Psoas muscle (tissue), 8 donors: ENCODE measurements around the gene STK40. TPM values are rescaled to one million over a fixed set of nuclear protein-coding genes. Genes with fewer than 3 reads are reported as not detected.

Experiments
- ATAC-seq, 4 donors: fragments of 200-7000 bp; cut with Tn5 transposase; one replicate each; pipeline ENCODE4 v1.9.1; 2020; ENCODE audit warnings: moderate library complexity in 3 of 4, mild to moderate bottlenecking in 2 of 4
- DNase-seq, 2 donors: peaks; one replicate each; pipeline ENCODE4 v3.0.0-alpha.2; 2020
- H3K27ac ChIP-seq: fragments of 200-600 bp; one replicate; pipeline ENCODE4 v1.8.0; 2022
- H3K27me3 ChIP-seq, 3 donors: fragments of 200-600 bp in 1 of 3; one replicate each; pipeline versions ENCODE4 v1.6.1 to v1.8.0; 2013 to 2022; ENCODE audit warnings: low read length in 2 of 3, mild to moderate bottlenecking in 2 of 3, moderate library complexity in 1 of 3; ENCODE audit not compliant: insufficient read depth in 3 of 3
- H3K36me3 ChIP-seq, 2 donors: fragments of 200-600 bp in 1 of 2; one replicate each; pipeline versions ENCODE4 v1.6.1 to v1.8.0; 2013 to 2022; ENCODE audit warnings: low read depth in 1 of 2, mild to moderate bottlenecking in 1 of 2, moderate library complexity in 1 of 2; ENCODE audit not compliant: insufficient read depth in 1 of 2
- H3K4me1 ChIP-seq: fragments of 200-600 bp; one replicate; pipeline ENCODE4 v1.8.0; 2022
- H3K4me3 ChIP-seq: fragments of 200-600 bp; one replicate; pipeline ENCODE4 v1.8.0; 2022; ENCODE audit warnings: mild to moderate bottlenecking
- H3K9me3 ChIP-seq: fragments of 200-600 bp; one replicate; pipeline ENCODE4 v1.8.0; 2022
- WGBS, 3 donors: extraction: QIAGEN DNeasy Blood & Tissue Kit; methylation state at CpG; one replicate each; pipeline versions ENCODE4 v1.1.6 to v1.1.7; 2013; 5-methylcytosine and 5-hydroxymethylcytosine counted together
- intact Hi-C, 2 donors: fragments of 100-400 bp; cut with DNase I; formaldehyde crosslinking; loops; one replicate each; pipeline versions ENCODE4 v1.11.0 to v1.14.2; 2022
- polyA plus RNA-seq, 3 donors: library from polyadenylated mRNA; stranded (reverse); fragments of 200-250 nt; gene quantifications; one replicate each; pipeline ENCODE4 v1.2.3, GENCODE V29; 2013
- total RNA-seq, 4 donors: library from RNA; stranded (reverse); fragmentation: NEBNext Ultra II Directional in 2 of 4; extraction: Animal tissue kit (Norgen Biotek cat#: 25700) in 2 of 4; gene quantifications; one replicate each; pipeline versions ENCODE4 v1.2.1 to v1.2.4, GENCODE V29; 2021 to 2023
- TF ChIP-seq, protein P1 (sequence below): fragments of 200-600 bp; IDR thresholded peaks from one replicate; pipeline ENCODE4 v1.8.0; 2022; ENCODE audit warnings: antibody characterized with exemption
- donor health status: healthy with polysubstance abuse.
- donor health status: DM: no; HTN: no; CAD: no; lungs with moderate emphysema.
- donor health status: Bipolar disorder and iron deficiency.
- donor health status: healthy.
- donor health status: DM: yes; HTN: yes; CAD: no.
- donor health status: DM: no; HTN: no; CAD: no.
- donor health status: DM: no; HTN: no; CAD: no.
- donor health status: DM: yes; HTN: yes; CAD: no.

STK40 gene
- total and polyA plus RNA-seq, 7 donors, result 84.4 to 312 (median 162) TPM

DNA sequence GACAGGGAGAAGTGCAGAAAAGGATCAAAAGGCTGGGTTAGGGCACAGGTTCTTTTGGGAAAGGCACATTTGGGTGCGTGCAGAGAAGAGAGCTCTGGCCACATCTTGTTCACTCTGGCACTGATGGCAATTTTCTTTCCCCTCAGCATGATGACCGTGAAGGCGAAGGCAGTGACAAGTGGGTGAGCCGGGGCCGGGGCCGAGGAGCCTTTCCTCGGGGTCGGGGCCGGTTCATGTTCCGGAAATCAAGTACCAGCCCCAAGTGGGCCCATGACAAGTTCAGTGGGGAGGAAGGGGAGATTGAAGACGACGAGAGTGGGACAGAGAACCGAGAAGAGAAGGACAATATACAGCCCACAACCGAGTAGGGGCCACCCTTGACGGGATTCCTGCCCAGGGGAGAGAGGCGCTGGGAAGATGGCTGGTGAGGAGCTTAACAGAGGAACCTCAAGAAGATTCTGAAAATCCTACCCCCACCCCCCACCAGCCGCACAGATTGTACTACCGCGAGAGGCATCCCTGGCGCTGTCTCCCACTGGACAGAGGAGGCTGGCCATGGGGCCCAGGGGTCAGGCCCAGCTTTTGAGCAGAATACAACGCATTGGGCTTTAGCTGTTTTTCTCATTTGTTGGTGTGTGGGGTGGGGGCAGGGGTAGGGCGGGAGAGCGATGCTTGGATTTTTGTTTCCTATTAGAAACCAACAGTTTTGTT lies 81.9 kb downstream of the STK40 start:
- ATAC-seq (no peak), DNase-seq (no peak)
- intact Hi-C loops, result loop anchor here in 1 of 2 donors (5.0 kb wide), 1 partner anchor 63 kb away; no protein-coding TSS in a partner anchor
- Histone ChIP-seq H3K27ac (no peak overlapping the region), H3K4me1 (peaks cover 17% of the 10 kb centered on the region), H3K27me3 (no peaks in the 10 kb centered on the region), H3K36me3 (peaks cover 7 to 73% of the 10 kb centered on the region in 2 donors), H3K4me3 (no peak overlapping the region), H3K9me3 (no peaks in the 10 kb centered on the region)
- WGBS, 3 donors, result 83 to 85% (median 83%) methylated on average over 21 to 23 of the region's 23 CpGs
- TF ChIP-seq, protein P1, sequence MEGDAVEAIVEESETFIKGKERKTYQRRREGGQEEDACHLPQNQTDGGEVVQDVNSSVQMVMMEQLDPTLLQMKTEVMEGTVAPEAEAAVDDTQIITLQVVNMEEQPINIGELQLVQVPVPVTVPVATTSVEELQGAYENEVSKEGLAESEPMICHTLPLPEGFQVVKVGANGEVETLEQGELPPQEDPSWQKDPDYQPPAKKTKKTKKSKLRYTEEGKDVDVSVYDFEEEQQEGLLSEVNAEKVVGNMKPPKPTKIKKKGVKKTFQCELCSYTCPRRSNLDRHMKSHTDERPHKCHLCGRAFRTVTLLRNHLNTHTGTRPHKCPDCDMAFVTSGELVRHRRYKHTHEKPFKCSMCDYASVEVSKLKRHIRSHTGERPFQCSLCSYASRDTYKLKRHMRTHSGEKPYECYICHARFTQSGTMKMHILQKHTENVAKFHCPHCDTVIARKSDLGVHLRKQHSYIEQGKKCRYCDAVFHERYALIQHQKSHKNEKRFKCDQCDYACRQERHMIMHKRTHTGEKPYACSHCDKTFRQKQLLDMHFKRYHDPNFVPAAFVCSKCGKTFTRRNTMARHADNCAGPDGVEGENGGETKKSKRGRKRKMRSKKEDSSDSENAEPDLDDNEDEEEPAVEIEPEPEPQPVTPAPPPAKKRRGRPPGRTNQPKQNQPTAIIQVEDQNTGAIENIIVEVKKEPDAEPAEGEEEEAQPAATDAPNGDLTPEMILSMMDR, result no peak

DNA sequence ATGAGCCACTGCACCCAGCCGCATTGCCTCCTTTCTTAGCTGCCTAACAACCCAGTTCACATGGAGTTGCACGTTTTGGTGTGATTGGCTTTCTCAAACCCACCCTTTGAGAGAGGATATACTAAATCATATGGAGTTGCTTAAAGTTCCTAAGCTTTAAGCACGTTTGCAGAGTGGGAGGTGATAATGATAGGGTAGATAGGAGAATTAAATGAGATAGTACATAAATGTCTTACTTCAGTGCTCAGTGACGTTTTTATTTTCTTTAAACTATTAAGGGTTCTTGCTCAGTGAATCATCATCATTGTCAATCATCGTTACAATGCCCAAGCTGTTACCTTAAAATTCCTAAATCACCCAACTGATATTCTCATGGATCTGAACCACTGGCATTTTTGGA lies 82.5 kb downstream of the STK40 start:
- no peaks in the 10 kb centered on the region for H3K27me3 ChIP-seq
- no peak for DNase-seq
- no peak overlapping the region for H3K27ac ChIP-seq
- intact Hi-C loops, result loop anchor here in 1 of 2 donors (5.0 kb wide), 1 partner anchor 64 kb away; no protein-coding TSS in a partner anchor
- H3K36me3 ChIP-seq, result peaks cover 7 to 73% of the 10 kb centered on the region in 2 donors
- no peak for ATAC-seq
- no peak overlapping the region for H3K4me3 ChIP-seq
- H3K9me3 ChIP-seq, result no peaks in the 10 kb centered on the region
- TF ChIP-seq, protein P1, result no peak
- 69 to 75% (median 70%) methylated on average over 5 of the region's 5 CpGs for WGBS, 3 donors
- H3K4me1 ChIP-seq, result peaks cover 17% of the 10 kb centered on the region

DNA sequence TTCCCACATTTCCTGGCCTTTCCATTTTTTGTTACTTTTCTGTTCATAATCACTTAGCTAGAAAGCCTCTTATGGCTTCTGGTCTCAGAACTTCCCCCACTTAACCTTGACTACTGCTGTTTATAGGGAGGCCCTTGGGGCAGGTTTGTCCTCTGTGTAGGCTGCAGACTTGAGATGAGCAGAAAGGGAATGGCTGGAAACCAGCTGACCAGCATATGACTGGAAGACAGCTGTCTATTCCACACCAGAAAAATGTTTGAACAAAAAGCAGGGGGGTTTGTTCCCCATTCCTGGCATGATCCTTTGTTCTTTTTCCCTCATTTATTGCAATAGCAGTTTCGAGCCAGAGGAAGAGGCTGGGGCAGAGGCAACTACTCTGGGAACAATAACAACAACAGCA lies 84.5 kb downstream of the STK40 start:
- WGBS, 3 donors, result 68 to 84% (median 71%) methylated on average over 1 of the region's 1 CpG
- peak overlapping the region; percentile 76 for H3K27ac ChIP-seq
- TF ChIP-seq, protein P1, result no peak

DNA sequence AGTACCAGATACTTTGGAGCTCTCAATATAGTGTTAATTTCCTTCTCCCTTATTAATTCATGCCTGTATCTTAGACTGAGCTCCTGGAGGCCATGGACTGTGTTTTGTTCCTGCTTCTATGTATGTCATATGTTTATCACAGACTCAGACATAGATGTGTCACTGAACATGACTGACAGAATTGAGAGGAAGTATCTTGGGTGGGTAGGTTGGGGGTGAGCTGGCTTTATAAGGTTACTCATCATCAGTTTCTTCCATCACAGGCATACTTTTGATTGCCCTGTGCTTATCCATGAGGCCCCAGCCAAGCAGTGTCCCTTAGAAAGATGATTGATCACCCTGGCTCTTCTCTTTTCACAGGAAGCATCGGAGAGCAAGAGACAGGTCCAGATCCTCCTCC lies 85.2 kb downstream of the STK40 start:
- ATAC-seq (peak in 3 of 4 donors; percentile 8 to 35 (median 18)), DNase-seq (no peak)
- intact Hi-C loops, result loop anchor here in 1 of 2 donors (5.0 kb wide), 1 partner anchor 67 kb away; no protein-coding TSS in a partner anchor
- peaks cover 7 to 99% of the 10 kb centered on the region in 2 donors for H3K36me3 ChIP-seq
- TF ChIP-seq, protein P1, result no peak
- H3K4me1 ChIP-seq, result peaks cover 11% of the 10 kb centered on the region
- no peak overlapping the region for H3K4me3 ChIP-seq
- no peaks in the 10 kb centered on the region for H3K27me3 ChIP-seq
- H3K9me3 ChIP-seq, result no peaks in the 10 kb centered on the region
- WGBS, 3 donors, result 73 to 96% (median 91%) methylated on average over 1 of the region's 1 CpG
- H3K27ac ChIP-seq, result peak overlapping the region; percentile 76

More for the DNA sequence above, 84.5 kb downstream of the STK40 start:
- H3K4me1 ChIP-seq, result peaks cover 17% of the 10 kb centered on the region
- no peaks in the 10 kb centered on the region for H3K27me3 ChIP-seq
- no peaks in the 10 kb centered on the region for H3K9me3 ChIP-seq
- intact Hi-C loops, result loop anchor here in 1 of 2 donors (5.0 kb wide), 1 partner anchor 66 kb away; no protein-coding TSS in a partner anchor
- H3K4me3 ChIP-seq, result no peak overlapping the region
- DNase-seq (no peak), ATAC-seq (no peak)
- peaks cover 7 to 93% of the 10 kb centered on the region in 2 donors for H3K36me3 ChIP-seq
